Stimulated activated naive CD4-positive, alpha-beta T cell treated with Interleukin-2 at 50 U/mL for 16 hours (primary cell): ENCODE data around the gene HTT-AS.

Source experiments
- DNase-seq: peaks from one replicate; lab custom pipeline; 2025; lab: John Stamatoyannopoulos, UW

The HTT-AS gene

GRCh38 chr4:3087115-3087797, 12.9 kb upstream of the HTT-AS start:
- no peak for DNase-seq

DNA sequence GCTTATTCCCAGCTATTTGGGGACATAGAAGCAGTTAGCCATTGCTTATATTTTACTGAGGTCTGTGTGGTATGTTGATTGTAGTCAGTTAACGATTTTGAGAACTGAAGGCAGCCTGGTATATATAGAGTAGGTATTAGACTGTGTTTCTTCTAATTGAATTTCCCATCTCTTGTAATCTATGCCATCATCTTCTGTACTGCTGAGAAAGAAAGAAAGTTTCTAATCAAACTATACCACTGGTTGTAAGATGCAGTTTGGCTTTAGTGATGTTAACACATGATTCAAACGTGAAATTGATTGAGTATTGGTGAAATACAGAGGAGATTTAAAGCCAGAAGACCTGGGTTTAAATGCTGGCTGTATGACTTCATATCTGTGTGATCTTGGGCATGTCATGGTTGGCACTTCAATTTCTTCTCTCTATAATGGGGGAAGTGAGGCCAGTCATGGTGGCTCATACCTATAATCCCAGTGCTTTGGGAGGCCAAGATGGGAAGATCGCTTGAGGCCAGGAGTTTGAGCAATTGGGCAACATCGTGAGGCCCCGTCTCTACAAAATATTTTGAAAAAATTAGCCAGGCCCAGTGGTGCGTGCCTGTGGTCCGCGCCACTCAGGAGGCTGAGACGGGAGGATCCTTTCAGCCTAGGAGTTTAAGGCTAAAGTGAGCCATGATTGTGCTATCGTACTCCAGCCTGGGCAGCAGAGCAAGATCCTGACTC, 11.8 kb upstream of the HTT-AS start:
- DNase-seq: no peak

DNA sequence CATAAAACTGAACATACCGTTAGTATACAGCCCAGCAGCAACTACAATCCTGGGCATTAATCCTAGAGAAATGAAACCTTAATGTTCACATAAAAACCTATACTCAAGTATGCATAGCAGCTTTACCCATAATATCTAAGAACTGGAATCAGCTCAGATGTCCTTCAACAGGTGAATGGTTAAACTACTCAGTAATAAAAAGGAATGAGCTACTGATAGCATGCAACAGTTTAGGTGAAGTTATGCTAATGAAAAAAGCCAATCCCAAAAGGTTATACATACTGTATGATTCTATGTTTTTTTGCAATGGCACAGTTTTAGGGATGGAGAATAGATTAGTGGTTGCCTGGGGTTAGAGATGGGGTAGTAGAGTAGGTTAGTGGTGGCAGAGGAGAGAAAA, 9.4 kb upstream of the HTT-AS start:
- no peak for DNase-seq

- DNase-seq: no peak
Measured at GRCh38 chr4:3082925-3083515, 8.7 kb upstream of the HTT-AS start.

- DNase-seq: no peak
Measured at GRCh38 chr4:3079694-3080123, 5.4 kb upstream of the HTT-AS start.

- DNase-seq: no peak
Measured at GRCh38 chr4:3077796-3078195, 3.5 kb upstream of the HTT-AS start.

GRCh38 chr4:3075652-3075981, 1.3 kb upstream of the HTT-AS start:
- no peak for DNase-seq

- DNase-seq: peak; percentile 50
Measured at GRCh38 chr4:3074846-3075651, 711 bp upstream of the HTT-AS start.

GRCh38 chr4:3073158-3074077, 920 bp downstream of the HTT-AS start:
- DNase-seq: no peak

DNA sequence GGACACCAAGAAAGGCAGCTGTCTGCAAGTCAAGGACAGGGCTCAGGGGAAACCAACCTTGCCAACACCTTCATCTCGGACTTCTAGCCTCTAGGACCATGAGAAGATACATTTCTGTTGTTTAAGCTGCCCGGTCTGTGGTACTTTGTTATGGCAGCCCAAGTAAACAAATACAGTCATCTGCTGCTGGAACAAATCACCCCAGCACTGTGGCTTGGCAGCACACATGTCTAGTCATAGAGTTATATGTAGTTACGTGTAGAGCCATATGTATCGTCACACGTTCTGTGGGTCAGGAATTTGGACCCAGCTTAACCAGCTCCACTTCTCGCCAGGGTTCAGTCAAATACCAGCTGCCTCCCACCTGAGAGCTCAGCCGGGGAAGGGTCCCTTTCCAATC, 2.5 kb downstream of the HTT-AS start:
- DNase-seq: no peak

GRCh38 chr4:3070709-3071500, 3.4 kb downstream of the HTT-AS start:
- no peak for DNase-seq

DNA sequence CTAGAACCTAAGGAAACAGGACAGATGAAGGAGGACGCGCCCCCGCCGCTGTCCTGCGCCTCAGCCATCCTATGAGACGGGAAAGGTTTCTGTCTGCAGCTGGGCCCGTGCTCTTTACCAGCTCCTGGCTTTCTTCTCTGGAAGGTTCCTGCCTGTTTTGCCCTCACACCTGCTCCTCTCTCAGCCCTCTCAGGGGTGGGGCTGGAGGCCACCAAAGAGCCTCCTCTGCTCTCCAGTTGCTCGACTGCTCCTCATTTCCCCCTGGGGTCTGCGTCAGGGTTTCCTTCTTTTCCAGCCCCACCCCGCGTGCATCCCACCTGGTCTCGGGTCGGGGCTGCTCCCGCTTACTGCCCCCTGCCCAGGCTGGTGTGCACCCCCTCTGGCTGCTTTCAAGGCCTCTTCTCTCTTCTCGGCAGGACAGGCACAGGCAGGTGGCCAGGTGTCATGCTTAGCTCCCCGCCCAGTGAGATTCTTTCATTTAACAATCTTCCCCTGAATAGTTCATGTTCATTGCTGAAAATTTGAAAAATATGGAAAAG, 4.6 kb downstream of the HTT-AS start:
- no peak for DNase-seq

DNA sequence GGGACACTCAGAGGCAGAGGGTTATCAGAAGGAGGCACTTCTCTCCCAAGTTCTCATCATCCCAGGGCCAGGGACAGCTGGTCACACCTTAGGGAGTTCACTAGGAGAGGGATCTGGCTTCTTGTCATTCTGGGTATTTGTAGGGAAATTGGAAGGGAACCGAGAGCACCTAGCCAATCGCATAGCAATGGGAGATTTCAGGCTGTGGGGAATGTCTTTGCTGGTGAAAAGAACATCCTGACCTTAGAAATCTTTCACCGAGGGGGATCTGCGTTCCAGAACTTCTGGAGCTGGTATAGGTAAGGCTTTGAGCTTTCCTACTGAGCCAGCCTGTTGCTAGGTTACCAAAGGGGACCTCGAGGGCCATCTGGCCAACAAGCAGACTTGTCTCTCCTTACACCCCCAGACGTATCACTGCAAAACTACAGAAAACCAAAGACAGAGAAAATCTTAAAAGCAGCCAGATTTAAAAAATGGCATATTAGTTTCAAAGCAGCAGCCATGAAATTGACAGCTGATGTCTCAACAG, 6.8 kb downstream of the HTT-AS start:
- DNase-seq: no peak

DNA sequence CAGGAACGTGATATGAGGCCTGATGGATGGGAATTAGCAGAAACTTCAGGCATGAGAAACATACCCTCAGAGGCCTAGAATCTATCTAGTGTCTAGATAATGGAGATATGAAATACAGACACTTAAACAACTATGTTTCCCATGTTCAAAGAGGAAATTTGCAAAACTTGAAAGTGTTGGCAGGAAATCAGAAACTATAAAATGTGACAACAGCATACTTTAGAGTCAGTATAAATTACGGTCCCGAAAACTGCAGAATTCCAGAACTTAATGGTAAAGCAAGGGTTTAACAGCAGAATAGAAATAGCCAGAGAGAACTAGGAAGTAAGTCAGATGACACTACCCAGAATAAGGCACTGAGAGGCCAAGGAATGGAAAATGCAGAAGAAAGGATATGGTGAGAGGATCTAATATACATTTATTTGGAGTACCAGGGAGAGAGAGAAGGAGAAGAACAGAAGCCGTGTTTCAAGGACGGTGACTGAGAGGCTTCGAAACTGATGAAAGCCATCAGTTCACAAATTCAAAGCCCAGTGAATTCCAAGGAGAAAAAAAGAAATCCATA, 7.4 kb downstream of the HTT-AS start:
- DNase-seq: no peak

- DNase-seq: no peak
Measured at GRCh38 chr4:3065551-3065950, 8.8 kb downstream of the HTT-AS start.

DNA sequence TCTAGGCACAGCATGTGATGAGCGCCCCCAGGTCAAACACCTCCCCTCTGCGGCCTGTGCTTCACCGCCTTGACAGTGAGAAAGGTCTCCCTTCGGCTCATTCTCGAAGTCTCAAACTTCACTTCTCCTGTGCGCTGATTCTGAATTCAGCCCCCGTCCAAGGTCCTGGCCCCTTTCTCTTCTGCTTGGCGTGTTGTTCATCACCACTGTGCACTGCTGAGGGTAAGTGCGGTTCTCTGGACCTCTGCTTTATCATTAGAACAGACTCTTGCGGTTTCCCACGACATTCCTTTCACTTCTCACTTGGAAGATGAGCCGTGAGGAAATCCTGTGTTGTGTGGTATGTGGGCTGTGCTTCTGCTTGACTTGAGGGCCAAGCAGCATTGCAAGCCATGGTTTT, 11.9 kb downstream of the HTT-AS start:
- no peak for DNase-seq

DNA sequence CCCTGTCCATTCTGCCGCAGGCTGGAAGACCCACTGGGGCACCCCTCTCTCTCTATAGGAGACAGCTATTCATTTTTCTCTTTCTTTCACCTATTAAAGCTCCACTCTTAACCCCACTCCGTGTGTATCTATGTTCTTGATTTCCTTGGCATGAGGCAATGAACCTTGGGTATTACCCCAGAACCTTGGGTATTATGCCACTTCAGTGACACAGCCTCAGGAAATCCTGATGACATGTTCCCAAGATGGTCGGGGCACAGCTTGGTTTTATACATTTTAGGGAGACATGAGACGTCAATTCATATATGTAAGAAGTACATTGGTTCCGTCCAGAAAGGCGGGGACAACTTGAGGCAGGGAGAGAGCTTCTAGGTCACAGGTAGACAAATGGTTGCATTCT, 13.4 kb downstream of the HTT-AS start:
- DNase-seq: no peak

DNA sequence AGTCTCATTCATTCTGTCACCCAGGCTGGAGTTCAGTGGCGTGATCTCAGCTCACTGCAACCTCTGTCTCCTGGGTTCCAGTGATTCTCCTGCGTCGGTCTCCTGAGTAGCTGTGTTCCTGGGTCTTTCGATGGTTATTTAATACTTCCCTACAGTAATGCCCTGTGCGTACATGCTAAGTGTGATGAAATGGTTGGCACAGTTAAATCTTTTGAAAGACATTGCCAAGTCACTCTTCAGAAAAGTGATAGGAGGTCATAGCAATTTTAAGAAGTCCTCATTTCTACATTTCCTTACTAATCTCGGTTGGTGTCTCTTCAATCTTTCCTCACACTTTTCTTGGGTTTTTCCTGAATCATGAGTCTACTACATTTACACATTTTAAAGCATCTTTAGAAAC, 14.4 kb downstream of the HTT-AS start:
- DNase-seq: no peak

DNA sequence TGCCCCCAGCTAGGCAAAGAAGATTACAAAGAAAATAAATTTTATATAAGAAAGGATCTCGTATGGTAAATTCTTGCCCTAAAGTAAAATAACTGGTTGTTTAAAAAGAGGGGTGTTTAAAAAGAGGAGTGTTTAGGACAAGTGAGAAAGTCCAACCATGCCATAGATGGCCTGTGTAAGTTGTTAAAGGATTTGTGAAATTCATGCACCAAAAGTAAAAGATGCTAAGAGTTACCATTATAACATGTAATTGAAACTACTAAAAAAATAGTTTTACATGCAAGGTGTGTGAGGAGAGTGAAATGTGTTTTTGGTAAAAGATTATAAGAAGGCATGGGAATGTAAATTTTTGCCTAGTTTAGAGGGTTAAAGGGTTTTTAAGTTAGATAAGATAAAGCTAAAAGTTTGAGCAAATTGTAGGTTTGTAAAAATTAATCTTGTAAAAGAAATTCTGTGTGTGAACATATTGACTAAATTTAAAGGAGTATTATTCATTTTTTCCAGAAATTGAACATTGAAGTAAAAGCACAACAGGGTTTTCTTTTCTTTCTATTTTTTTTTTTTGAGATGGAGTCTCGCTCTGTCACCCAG, 20.1 kb downstream of the HTT-AS start:
- DNase-seq: no peak
